Keratinocyte (primary cell): Measurements from ENCODE around the gene SLC2A9.

Source experiments
- EZH2 ChIP-seq: IDR thresholded peaks from one replicate; pipeline ENCODE4 v1.6.1; 2012; ENCODE audit warnings: inconsistent platforms, mild to moderate bottlenecking, low read length, moderate library complexity
- TF ChIP-seq, protein P1 (sequence below), 3 experiments: IDR thresholded peaks in 1 of 3; conservative IDR thresholded peaks in 1 of 3; optimal IDR thresholded peaks in 1 of 3; 2 replicates in 2 of 3; 3 replicates in 1 of 3; pipeline versions ENCODE3 to v1.5.1; 2011; ENCODE audit warnings: low read length in 3 of 3, mild to moderate bottlenecking in 3 of 3, moderate library complexity in 2 of 3, control low read depth in 1 of 3, inconsistent platforms in 1 of 3; ENCODE audit not compliant: insufficient read depth in 2 of 3; ENCODE audit errors: extremely low read depth in 1 of 3

DNA sequence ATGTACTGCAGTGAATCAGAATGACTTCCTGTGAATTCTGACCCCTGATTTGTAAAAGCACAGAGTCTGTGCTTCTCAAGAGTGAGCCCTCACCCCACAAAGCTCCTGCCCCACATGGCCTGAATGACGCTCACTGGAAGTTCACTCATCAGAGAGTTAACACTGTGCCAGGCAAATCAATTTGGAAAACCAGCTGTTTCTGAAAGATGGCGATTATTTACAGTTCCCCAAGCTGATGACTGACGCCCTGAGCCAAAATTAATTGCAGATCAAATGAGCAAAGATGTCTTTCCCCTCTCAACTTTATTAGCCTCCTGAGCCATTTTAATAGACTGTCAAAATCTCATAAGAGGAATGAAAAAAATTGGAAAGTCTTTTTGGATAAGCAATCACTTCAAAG, 118.0 kb downstream of the SLC2A9 start:
- TF ChIP-seq, protein P1, sequence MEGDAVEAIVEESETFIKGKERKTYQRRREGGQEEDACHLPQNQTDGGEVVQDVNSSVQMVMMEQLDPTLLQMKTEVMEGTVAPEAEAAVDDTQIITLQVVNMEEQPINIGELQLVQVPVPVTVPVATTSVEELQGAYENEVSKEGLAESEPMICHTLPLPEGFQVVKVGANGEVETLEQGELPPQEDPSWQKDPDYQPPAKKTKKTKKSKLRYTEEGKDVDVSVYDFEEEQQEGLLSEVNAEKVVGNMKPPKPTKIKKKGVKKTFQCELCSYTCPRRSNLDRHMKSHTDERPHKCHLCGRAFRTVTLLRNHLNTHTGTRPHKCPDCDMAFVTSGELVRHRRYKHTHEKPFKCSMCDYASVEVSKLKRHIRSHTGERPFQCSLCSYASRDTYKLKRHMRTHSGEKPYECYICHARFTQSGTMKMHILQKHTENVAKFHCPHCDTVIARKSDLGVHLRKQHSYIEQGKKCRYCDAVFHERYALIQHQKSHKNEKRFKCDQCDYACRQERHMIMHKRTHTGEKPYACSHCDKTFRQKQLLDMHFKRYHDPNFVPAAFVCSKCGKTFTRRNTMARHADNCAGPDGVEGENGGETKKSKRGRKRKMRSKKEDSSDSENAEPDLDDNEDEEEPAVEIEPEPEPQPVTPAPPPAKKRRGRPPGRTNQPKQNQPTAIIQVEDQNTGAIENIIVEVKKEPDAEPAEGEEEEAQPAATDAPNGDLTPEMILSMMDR (optimal IDR thresholded peaks at IDR 0.05 in 1 of 3, IDR thresholded peaks at IDR 0.05 in 1 of 3, conservative IDR thresholded peaks at IDR 0.05 in 1 of 3; ENCODE audit: extremely low read depth in 1 of 3, insufficient read depth in 2 of 3, low read length in 3 of 3): no peak
- no peak for TF ChIP-seq EZH2
